KOPT-K1 (cell line): Measurements from ENCODE around the gene PRTN3.
A peak's percentile ranks its signal among the peaks of the same experiment; 100 is the strongest.

ENCODE experiments used
- H3K27ac ChIP-seq: fragments of 200-600 bp; sonication (generic); 2 replicates; pipeline ENCODE4 v1.5.1; 2016; ENCODE audit warnings: antibody characterized with exemption, mild to moderate bottlenecking, low read depth, low read length; ENCODE audit not compliant: poor library complexity, severe bottlenecking
- H3K36me3 ChIP-seq: fragments of 200-600 bp; sonication (generic); 2 replicates; pipeline ENCODE4 v1.5.1; 2017; ENCODE audit warnings: antibody characterized with exemption, mild to moderate bottlenecking, low read length, moderate library complexity; ENCODE audit not compliant: insufficient read depth
- H3K9me3 ChIP-seq: fragments of 200-600 bp; sonication (generic); 2 replicates; pipeline ENCODE4 v1.5.1; 2017; ENCODE audit warnings: antibody characterized with exemption, low read length, mild to moderate bottlenecking; ENCODE audit not compliant: insufficient read depth, poor library complexity, severe bottlenecking

PRTN3 gene

DNA sequence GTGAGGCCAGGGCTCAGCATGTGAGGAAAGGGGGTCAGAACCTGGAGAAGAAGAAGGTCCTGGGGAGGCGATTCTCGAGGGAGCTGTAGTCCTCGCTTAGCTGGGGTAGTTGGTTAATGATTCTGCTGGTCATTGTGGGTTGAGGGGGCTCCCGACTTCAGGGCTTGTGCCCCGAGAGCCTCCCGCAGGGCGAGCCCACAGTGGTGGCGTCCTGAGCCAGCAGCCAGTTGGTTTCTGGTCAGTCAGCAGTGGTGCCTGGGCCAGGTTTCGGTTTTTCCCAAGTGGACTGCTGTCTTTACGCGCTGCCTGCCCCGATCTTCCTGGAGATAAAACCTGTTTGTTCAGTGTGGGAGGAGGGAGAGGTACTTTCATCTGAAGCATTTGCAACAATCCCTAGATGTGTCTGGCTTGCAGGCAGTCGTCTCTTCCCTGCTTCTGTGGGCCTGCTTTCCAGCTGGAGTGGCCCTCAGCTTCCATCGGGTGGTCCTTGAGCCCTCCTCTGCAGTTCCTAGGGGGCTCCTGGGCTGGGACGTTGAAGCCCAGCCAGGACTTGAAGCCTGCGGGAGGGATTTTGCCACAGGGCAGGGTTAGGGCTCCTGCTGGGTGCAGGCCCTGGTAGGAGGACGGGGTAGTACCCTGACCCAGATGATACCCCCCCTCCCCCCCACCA lies 40.3 kb upstream of the PRTN3 start:
- H3K36me3 ChIP-seq, result peaks cover 76% of the 10 kb centered on the region

DNA sequence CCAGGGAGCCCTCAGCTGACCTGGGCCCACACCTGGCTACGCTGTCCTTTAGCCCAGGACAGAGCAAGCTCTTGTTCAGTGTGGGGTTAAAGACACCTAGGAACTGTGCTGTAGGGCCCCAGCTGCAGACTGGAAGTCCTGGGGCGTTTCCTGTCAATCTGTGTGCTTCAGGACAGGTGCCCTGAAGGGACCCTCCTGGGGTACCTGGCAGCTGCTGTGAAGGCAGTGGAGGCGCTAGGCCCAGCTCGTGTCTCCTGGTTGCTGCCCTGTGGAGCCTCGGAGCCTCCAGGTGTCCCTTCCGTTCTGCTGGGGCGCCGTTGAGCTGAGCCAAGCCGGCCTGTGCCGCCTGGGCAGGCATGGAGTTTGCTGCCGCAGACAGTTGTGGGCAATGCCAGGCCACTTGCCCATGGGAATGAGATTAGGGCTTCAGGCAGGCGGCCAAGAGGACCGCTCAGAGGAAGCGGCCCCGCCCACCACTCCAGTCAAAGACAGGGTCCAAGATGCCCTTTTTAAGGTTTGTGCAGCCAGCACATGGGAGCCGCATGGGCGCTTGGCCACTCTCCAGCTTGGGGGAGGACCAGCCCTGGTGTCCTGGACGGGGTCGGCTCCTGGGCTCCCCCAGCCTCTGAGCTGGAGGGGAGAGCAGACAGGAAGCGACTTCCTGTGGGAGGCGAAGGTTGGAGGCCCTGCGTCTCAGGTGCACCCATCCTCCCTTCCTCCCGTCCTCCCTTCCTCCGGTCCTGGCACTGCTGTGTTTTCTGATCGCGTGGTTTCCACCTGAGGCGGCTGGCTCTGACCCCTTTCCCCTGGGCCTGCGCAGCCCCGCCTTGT lies 39.6 kb upstream of the PRTN3 start:
- peaks cover 83% of the 10 kb centered on the region for H3K36me3 ChIP-seq
- no peaks in the 10 kb centered on the region for H3K9me3 ChIP-seq
- H3K27ac ChIP-seq, result no peak overlapping the region

More for the DNA sequence above, 40.3 kb upstream of the PRTN3 start:
- peak overlapping the region; percentile 99 for H3K27ac ChIP-seq
- no peaks in the 10 kb centered on the region for H3K9me3 ChIP-seq

DNA sequence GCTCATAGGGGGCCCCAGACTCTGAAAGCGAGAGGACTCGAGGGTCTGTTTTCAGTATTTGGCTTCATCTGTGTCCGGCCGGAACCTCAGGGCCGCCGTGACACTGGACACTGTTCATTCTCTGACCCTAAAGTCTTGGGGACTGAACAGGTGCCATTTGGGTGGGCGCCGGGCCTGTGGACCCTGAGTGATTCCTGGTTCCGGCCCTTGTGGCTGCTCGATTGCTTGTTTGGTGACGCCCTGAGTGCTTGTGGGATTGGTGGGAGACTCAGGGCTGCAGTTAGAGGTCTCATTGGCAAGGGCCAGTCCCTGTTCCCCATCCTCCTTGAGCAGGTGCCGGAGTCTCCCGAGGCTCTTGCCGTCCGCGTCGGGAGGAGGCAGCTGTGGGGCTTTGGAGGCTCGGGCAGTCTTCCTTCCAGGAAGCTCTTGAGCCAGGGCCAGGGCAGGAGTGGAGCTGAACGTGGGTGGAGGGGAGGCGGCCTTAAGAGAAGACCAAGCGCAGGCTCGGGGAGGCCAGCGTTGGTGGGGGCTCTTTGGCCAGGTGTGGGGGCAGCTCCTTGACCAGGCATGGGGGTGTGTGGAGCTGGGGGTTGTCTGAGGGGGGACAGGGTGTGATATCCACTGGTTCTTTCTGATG lies 38.8 kb upstream of the PRTN3 start:
- H3K36me3 ChIP-seq, result peaks cover 91% of the 10 kb centered on the region
- no peaks in the 10 kb centered on the region for H3K9me3 ChIP-seq
- H3K27ac ChIP-seq, result no peak overlapping the region

DNA sequence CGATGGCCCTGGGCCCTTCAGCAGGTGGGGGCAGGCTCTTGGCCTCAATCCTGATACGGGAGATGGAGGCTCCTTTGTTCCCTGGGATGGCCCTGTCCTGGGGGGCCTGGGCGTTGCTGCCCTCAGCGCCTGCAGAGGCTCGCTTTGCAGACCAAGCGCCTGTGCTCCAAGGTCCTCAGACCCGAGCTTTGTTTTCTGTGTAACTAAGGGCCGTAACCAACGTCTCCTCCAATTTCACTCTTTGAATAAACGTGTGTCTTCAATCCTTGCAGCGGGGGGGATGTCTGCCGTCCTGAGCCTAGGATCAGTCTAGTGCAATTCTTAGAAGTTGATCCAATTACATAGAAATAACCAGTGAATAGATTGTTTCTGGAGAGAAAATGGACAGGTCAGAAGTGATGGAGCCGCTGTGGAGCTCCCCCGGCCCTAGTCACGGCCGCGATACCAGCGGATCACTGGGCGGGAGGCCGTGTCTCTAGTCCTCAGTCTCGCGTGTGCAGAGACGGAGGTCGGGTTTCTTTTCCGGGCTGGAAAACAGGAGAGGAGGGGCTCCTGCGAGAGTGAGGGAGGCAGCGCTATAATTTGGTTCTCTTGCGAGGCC lies 38.2 kb upstream of the PRTN3 start:
- peaks cover 97% of the 10 kb centered on the region for H3K36me3 ChIP-seq
- H3K27ac ChIP-seq, result no peak overlapping the region
- no peaks in the 10 kb centered on the region for H3K9me3 ChIP-seq

DNA sequence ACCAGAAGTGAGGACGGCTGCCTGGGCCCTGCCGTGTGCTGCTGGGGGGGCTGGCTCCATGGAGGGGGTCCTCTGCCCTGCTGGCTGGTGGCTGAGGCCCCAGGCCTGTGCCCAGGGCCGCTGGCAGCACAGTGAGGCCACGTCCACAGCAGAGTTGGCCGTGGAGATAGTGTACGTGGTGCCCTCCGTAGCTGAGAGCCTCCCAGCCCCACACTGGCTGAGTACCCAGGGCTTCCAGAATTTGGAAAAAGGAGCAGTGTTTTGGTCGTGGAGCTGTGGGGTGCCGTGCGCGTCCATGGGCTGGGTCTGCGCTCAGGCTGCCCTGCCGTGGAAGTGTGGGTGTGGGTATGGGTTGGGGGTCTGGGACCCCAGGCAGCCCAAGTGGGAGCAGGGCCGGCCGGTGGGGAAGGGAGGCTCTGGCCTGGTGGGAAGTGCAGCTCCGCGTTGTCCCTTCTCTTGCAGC lies 37.7 kb upstream of the PRTN3 start:
- H3K36me3 ChIP-seq, result peaks cover 100% of the 10 kb centered on the region

DNA sequence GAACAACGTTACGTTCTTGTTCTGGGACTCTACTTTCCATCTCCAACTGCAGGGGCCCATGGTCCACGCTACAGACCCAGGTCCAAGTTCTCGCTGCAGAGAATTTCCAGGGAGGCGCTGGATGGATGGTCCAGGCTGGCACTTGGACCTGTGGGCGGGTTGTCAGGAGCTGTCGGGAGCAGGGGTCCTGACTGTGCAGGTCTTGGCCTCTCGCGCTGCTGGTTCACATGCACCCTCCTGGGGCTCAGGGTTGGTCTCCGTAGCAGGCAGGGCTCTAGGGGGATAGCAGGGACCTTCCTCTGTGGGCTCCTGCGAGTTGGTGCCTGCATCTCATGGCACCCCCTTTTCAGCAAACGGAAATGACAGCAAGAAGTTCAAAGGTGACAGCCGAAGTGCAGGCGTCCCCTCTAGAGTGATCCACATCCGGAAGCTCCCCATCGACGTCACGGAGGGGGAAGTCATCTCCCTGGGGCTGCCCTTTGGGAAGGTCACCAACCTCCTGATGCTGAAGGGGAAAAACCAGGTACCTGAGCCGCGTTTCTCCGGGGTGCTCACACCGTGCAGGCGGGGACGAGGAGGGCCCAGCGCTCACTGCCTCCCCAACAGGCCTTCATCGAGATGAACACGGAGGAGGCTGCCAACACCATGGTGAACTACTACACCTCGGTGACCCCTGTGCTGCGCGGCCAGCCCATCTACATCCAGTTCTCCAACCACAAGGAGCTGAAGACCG lies 36.9 kb upstream of the PRTN3 start:
- H3K36me3 ChIP-seq, result peaks cover 100% of the 10 kb centered on the region
- H3K9me3 ChIP-seq, result no peaks in the 10 kb centered on the region
- no peak overlapping the region for H3K27ac ChIP-seq

More for the DNA sequence above, 37.7 kb upstream of the PRTN3 start:
- Histone ChIP-seq H3K9me3 (no peaks in the 10 kb centered on the region), H3K27ac (no peak overlapping the region)

DNA sequence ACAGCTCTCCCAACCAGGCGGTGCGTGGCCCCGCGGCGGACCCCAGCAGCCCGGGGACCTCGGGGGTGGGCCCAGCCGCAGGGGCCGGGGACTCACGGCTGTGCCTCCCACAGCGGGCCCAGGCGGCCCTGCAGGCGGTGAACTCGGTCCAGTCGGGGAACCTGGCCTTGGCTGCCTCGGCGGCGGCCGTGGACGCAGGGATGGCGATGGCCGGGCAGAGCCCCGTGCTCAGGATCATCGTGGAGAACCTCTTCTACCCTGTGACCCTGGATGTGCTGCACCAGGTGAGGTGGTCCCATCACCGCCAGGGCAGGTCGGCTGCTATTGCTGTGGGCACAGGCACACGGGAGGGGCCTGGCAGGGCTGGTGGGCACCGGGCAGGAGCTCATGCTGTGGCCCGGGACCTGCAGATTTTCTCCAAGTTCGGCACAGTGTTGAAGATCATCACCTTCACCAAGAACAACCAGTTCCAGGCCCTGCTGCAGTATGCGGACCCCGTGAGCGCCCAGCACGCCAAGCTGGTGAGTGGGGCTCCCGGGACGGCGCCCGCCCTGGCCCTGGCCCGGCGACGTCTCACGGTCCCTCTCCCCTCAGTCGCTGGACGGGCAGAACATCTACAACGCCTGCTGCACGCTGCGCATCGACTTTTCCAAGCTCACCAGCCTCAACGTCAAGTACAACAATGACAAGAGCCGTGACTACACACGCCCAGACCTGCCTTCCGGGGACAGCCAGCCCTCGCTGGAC lies 36.2 kb upstream of the PRTN3 start:
- H3K9me3 ChIP-seq, result no peaks in the 10 kb centered on the region
- no peak overlapping the region for H3K27ac ChIP-seq
- H3K36me3 ChIP-seq, result peaks cover 100% of the 10 kb centered on the region

DNA sequence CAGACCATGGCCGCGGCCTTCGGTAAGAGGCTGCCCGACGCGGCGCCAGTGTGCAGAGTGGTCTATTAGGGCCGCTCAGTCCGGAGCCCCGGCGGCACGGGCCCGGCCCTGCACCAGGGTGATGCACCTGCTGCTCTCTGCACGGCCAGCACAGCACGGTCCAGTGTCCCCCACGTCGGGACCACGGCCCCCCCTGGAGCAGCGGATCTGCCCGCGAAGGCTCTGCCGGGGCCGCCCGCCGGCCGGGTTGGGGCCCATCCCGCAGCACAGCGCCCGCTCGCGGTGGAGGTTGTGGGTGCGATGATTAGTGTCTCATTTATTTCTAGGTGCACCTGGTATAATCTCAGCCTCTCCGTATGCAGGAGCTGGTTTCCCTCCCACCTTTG lies 35.6 kb upstream of the PRTN3 start:
- Histone ChIP-seq H3K27ac (no peak overlapping the region), H3K9me3 (no peaks in the 10 kb centered on the region), H3K36me3 (peaks cover 100% of the 10 kb centered on the region)

DNA sequence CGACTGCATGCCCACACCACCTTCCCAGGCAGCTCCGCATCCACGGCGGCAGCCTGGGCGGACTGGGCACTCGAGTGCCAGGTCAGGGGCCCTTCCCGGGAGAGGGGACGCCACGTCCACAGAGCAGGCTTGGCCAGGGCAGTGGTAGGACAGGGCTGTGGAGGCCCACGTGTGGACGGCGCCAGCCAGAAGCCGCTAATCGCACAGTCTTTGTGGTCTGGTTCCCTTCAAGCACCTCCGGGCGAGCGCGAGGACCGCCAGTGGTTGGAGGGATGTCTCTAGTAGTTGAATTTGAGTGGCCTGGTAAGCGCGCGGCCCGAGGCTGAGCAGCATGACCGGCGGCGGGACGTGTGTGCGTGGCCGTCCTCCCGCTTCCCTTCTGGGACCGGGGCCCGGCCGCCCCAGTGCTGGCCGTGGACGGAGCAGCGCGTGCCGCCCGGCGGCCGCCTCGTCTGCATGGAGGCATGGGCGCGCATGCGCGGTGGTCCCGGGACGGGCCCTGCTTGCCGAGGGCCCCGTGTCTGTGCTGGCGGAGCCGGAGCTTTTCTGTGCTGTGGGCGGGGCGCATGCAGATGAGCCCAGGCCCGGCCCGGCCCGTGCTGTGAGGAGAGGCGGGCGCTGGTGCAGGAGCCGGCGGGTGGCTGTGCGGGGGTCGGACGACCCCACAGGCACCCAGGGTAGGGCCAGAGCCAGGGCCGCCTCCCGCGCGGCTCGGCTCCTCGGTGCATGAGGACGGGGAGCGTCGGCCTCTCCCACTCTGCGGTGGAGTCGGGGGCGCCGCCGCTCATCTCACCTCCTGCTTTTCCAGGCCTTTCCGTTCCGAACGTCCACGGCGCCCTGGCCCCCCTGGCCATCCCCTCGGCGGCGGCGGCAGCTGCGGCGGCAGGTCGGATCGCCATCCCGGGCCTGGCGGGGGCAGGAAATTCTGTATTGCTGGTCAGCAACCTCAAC lies 34.9 kb upstream of the PRTN3 start:
- H3K9me3 ChIP-seq, result no peaks in the 10 kb centered on the region
- peaks cover 100% of the 10 kb centered on the region for H3K36me3 ChIP-seq
- H3K27ac ChIP-seq, result no peak overlapping the region

DNA sequence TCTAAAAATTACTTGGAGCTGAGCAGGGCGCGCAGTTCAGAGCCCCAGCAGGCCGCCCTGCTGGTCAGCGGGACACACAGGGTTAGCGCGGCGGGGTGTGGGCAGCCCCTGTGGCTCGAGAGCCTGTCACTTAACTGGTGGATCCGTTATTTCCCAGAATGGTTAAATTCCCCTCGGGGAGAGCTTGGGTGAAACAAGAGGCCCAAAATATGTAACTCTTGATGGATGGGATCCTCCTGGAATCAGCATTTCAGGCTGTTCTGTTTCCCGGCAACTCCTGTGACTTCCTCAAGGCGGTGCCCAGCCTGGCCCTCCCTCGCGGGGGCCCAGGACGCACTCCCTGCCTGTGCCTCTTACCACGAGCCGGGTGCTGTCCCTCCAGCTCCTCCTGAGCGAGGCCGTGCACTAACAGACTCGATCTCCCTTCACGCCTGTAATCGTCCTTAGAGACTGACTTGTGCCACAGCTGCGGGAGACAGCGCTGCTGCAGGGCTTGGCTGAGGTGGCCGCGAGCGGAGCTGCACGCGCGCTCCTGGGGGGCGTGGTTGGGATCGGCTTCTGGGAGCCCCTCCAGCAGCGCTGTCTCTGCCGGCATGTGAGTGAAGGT lies 33.9 kb upstream of the PRTN3 start:
- H3K9me3 ChIP-seq, result no peaks in the 10 kb centered on the region
- peaks cover 100% of the 10 kb centered on the region for H3K36me3 ChIP-seq
- H3K27ac ChIP-seq, result no peak overlapping the region

DNA sequence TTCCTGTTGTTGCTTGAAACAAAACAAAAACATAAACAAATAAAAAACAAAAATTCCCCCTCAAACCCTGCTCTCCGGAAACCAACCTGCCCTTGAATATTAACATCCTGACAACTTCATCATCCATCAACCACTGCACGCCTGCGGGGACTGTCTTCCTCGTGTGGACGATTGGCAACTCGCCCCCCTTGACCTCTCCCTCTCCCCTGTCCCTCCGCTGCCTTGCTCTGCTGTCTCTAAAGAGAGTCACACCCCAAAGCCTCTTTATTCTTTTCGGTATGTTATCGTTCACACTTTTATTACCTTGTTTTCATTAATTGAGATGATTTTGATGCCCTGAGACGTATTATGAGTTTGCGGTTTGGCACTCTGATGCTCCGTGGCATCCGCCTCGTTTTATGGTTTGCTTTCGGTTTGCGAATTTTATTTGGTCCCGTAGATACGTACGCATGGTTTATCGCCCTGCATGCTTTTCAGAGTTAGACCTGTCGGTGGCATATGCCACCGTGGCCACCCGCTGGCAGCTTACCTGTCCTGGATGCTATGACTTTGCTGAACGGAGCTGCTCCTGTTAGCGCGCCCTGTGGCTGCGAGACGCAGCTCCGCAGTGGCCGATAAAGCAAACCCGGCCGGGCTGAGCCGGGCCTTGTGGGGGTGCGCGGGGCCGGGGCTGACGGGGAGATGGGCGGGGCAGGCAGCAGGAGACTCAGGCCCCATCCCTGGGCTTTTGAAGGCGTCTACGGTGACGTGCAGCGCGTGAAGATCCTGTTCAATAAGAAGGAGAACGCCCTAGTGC lies 33.0 kb upstream of the PRTN3 start:
- no peaks in the 10 kb centered on the region for H3K9me3 ChIP-seq
- peaks cover 95% of the 10 kb centered on the region for H3K36me3 ChIP-seq
- H3K27ac ChIP-seq, result no peak overlapping the region

DNA sequence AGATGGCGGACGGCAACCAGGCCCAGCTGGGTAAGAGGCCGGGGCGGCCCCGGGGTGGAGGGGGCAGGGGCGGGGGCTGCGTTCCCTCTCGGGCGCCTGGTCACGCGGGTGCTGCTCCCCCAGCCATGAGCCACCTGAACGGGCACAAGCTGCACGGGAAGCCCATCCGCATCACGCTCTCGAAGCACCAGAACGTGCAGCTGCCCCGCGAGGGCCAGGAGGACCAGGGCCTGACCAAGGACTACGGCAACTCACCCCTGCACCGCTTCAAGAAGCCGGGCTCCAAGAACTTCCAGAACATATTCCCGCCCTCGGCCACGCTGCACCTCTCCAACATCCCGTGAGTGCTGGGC lies 32.4 kb upstream of the PRTN3 start:
- H3K27ac ChIP-seq, result no peak overlapping the region
- H3K36me3 ChIP-seq, result peaks cover 93% of the 10 kb centered on the region
- H3K9me3 ChIP-seq, result no peaks in the 10 kb centered on the region
